Hepatic stellate cell (primary cell): ENCODE results near the gene GMIP.
"Not testable (repeated sequence)": the region's sequence is repeated elsewhere in the genome, so short reads cannot be mapped to it uniquely, and the experiment has no call there.

Experiments used
- DNase-seq: peaks from one replicate; pipeline ENCODE4 v3.0.0; 2011; ENCODE audit warnings: low spot score

The GMIP gene, protein sequence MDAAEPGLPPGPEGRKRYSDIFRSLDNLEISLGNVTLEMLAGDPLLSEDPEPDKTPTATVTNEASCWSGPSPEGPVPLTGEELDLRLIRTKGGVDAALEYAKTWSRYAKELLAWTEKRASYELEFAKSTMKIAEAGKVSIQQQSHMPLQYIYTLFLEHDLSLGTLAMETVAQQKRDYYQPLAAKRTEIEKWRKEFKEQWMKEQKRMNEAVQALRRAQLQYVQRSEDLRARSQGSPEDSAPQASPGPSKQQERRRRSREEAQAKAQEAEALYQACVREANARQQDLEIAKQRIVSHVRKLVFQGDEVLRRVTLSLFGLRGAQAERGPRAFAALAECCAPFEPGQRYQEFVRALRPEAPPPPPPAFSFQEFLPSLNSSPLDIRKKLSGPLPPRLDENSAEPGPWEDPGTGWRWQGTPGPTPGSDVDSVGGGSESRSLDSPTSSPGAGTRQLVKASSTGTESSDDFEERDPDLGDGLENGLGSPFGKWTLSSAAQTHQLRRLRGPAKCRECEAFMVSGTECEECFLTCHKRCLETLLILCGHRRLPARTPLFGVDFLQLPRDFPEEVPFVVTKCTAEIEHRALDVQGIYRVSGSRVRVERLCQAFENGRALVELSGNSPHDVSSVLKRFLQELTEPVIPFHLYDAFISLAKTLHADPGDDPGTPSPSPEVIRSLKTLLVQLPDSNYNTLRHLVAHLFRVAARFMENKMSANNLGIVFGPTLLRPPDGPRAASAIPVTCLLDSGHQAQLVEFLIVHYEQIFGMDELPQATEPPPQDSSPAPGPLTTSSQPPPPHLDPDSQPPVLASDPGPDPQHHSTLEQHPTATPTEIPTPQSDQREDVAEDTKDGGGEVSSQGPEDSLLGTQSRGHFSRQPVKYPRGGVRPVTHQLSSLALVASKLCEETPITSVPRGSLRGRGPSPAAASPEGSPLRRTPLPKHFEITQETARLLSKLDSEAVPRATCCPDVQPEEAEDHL

DNA sequence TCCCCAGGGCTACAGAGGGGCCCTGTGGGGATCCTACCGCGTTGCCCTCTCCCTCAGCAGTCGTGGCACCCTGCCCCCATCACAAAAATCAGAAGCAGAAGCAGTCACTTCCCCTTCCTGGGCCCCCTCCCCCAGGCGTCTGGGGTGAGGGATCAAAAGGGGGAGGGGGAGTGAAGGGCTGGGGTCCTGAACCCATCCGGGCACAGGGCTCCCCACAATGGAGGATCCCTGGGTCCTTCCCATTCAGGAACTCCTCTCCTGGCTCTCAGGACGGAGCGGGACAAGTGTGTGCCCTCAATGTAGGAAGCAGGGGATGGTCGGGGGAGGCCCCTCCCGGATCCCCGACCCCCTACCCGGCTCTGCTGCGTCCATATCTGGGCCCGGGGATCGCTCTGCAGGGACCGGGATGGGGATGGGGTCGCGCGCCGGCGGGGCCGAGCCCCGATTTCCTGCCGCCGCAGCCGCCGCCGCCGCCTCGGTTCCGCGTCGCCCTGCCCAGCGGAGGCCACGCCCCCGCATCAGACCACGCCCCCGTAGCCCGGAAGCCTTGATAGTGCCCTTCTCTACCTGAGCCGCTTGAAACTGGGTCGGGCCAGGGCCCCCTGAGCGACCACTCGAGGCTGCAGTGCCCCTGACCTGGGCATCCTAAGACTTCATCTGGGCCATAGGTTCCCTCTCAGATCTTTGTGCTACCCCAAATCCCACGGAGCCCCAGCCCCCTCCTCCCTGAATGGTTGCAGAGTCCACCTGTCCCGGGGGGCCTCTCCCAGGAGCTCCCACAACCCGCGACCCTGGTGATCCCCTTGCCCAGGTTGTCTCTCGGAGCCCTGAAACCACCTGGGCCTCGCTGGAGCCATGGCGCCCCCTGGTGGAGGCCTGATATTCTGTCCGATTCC lies at the start of gene GMIP:
TSS of gene GMIP (minus strand) at position 500 of the 896 bp plus-strand sequence. CDS start at position 372, 128 bp downstream.
- peak; percentile 83 for DNase-seq

DNA sequence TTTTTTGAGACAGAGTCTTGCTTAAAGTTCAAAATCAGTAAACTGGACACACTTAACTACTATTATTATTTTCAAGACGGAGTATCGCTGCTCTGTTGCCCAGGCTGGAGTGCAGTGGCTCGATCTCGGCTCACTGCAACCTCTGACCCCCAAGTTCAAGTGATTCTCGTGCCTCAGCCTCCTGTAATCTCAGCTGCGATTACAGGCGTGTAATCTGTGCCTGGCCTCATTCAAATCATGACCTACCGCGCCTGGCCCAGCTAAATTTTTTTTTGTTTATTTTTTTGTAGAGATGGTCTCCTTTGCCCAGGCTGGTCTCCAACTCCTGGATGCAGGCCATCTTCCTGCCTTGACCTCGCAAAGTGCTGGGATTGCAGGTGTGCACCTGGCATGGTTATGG lies 48.2 kb upstream of the GMIP start:
- DNase-seq: no peak

DNA sequence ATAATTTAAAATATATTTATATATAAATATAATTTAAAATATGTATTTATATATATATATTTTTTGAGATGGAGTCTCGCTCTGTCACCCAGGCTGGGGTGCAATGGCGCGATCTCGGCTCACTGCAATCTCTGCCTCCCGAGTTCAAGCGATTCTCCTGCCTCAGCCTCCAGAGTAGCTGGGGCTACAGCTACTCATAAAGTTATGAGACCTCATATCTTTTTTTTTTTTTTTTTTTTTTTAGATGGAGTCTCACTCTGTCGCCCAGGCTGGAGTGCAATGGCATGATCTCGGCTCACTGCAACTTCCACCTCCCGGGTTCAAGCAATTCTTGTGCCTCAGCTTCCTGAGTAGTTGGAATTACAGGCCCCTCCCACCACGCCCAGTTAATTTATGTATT lies 45.6 kb upstream of the GMIP start:
- not testable (repeated sequence) for DNase-seq

DNA sequence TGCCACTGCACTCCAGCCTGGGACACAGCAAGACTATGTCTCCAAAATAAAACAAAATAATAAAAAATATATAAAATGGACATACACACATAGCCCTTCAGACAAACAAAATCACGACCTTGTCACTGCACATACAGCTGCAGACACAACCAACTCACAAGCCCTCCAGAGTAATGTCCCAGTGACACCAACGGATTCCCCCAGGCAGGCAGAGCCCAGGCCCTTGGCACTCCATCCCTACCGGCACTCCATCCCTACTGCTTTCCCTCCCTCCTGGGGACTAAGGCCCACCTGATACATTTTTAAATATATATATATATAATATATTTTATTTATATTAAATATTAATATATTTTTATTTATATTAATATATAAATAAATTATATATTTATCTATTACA lies 43.6 kb upstream of the GMIP start:
- no peak for DNase-seq

DNA sequence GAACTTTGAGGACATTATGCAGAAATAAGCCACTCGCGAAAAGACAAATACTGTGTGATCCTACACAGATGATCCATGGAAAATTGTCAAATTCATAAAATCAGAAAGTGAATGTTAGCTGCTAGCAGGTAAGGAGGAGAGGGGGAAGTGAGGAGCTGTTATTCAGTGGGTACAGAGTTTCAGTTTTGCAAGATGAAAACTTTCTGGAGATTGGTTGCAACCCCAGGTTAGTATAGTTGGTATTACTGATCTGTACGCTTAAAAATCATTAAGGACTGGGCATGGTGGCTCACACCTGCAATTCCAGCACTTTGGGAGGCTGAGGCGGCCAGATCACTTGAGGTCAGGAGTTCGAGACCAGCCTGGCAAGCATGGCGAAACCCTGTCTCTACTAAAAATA lies 43.1 kb upstream of the GMIP start:
- no peak for DNase-seq

DNA sequence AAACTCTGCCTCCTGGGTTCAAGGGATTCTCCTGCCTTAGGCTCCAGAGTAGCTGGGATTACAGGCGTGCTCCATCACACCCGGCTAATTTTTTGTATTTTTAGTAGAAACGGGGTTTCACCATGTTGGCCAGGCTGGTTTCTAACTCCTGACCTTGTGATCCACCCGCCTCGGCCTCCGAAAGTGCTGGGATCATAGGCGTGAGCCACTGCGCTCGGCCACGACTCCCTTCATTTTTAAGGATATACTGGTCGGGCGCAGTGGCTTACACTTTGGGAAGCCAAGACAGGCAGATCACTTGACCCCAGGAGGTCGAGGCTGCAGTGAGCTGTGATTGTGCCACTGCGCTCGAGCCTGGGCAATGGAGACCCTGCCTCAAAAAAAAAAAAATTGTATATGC lies 42.7 kb upstream of the GMIP start:
- not testable (repeated sequence) for DNase-seq

DNA sequence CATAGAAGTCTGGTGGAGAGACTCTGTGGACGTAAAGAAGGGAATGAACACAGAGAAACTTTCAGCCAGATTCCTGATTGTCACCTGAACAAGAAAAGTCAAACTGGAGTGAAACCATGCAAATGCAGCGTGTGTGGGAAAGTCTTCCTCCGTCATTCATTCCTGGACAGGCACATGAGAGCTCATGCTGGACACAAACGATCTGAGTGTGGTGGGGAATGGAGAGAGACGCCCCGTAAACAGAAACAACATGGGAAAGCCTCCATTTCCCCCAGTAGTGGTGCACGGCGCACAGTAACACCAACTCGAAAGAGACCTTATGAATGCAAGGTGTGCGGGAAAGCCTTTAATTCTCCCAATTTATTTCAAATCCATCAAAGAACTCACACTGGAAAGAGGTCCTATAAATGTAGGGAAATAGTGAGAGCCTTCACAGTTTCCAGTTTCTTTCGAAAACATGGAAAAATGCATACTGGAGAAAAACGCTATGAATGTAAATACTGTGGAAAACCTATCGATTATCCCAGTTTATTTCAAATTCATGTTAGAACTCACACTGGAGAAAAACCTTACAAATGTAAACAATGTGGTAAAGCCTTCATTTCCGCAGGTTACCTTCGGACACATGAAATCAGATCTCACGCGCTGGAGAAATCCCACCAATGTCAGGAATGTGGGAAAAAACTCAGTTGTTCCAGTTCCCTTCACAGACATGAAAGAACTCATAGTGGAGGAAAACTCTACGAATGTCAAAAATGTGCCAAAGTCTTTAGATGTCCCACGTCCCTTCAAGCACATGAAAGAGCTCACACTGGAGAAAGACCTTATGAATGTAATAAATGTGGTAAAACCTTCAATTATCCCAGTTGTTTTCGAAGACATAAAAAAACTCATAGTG lies 36.0 kb upstream of the GMIP start:
- no peak for DNase-seq

DNA sequence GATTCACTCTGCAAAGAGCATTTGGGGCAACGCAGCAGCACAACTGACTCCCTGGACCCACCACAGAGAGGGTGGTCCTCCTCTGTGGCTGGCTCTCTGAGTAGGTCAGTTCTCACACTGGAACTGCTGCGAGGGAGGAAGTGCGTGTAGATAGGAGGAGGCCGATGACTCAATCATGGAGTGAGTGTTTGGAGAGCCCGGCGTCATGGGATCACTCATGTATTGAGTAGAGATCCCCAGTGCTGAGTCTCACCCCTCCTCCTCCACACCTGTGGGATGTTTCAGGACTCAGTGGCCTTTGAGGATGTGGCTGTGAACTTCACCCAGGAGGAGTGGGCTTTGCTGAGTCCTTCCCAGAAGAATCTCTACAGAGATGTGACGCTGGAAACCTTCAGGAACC lies 34.1 kb upstream of the GMIP start:
- no peak for DNase-seq

DNA sequence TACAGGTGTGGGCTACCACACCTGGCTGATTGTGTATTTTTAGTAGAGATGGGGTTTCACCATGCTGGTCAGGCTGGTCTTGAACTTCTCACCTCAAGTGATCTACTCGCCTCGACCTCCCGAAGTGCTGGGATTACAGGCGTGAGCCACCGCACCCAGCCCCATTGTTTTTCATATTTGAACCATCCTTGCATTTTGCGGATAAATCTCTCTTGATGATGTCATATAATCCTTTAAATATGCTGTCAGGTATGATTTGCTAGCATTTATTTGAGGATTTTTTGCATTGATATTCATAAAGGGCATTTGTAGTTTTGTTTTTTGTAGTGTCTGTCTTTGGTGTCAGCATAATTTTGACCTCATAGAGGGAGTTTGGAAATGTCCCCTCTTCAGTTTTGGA lies 30.9 kb upstream of the GMIP start:
- no peak for DNase-seq

DNA sequence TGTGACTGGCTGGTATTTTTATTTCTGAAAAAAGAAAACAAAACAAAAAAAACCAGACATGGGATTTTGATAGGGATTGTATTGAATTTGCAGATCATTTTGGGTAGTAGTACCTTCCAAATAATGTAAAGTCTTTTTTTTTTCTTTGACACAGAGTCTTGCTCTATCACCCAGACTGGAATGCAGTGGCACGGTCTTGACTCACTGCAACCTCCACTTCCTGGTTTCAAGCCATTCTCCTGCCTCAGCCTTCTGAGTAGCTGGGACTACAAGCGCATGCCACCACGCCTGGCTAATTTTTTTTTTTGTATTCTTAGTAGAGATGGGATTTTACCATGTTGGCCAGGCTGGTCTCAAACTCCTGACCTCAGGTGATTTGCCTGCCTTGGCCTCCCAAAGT lies 29.4 kb upstream of the GMIP start:
- no peak for DNase-seq

DNA sequence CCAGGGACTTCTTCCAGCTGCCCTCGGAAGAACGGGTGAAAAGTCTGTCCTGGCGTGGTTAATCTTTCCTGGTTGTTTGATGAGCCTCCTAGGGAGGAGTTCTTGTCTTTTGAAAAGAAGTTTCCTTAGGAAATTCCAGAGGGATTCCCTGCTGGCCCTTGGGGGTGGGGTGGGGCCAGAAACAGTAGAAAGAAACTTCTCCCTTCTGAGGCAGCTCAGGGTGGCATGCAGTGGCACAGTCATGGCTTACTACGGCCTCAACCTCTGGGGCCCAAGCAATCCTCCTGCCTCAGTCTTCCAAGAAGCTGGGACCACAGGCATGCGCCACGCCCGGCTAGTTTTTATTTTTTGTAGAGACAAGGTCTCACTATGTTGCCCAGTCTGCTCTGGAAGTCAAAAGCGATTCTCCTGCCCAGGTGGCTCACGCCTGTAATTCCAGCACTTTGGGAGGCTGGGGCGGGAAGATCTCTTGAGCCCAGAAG lies 26.7 kb upstream of the GMIP start:
- DNase-seq: peak; percentile 13

DNA sequence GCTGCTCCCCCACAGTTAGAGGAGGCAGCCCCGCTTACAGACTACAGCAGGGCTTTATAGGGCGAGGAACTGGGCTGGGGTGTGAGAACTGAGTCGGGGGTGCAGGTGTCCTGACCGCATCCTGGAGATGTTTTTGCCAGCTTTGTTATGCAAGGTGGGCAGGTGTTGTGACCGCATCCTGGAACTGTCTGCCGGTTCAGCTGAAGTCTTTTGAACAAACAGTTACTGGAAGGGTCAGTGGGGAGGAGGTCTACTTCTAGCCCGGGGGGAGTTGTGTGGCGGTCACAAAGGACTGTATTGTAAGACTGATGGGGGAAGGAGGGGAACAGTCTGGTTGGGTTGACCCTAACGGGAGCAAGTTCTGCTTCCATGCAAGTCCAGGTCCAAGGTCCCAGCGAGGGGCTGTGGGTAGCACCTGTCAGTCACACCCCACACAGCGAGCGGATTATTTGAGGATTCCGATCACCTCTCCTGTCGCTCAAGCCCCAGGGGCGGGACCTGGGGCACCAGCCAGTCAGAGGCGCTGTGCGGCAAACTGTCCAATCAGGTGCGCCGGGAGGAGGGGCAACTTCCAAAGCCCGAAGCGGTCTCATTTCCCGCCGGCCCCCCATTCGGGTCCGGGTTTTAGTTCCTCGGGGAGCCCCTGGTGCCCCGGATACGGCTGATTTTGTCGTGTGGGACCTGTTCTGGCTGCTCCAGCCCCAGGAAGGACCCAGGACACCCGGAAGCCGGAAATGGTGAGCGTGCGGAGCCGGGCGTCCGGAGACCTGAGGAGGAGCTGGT lies 25.0 kb upstream of the GMIP start, which contains the start of gene ZNF101:
TSS of gene ZNF101 (plus strand) at position 610 of the 783 bp plus-strand sequence. CDS start at position 735, 125 bp downstream.
- DNase-seq: peak; percentile 96

DNA sequence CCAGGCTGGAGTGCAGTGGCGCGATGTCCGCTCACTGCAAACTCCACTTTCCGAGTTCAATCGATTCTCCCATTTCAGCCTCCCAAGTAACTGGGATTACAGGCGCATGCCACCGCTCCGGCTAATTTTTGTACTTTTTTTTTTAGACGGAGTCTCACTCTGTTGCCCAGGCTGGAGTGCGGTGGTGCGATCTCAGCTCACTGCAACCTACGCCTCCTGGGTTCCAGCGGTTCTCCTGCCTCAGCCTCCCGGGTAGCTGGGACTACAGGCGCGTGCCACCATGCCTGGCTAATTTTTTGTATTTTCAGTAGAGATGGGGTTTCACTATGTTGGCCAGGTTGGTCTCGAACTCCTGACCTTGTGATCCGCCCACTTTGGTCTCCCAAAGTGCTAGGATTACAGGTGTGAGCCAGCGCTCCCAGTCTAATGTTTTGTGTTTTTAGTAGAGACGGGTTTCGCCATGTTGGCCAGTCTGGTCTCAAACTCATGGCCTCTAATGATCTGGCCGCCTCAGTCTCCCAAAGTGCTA lies 22.0 kb upstream of the GMIP start:
- DNase-seq: not testable (repeated sequence)

DNA sequence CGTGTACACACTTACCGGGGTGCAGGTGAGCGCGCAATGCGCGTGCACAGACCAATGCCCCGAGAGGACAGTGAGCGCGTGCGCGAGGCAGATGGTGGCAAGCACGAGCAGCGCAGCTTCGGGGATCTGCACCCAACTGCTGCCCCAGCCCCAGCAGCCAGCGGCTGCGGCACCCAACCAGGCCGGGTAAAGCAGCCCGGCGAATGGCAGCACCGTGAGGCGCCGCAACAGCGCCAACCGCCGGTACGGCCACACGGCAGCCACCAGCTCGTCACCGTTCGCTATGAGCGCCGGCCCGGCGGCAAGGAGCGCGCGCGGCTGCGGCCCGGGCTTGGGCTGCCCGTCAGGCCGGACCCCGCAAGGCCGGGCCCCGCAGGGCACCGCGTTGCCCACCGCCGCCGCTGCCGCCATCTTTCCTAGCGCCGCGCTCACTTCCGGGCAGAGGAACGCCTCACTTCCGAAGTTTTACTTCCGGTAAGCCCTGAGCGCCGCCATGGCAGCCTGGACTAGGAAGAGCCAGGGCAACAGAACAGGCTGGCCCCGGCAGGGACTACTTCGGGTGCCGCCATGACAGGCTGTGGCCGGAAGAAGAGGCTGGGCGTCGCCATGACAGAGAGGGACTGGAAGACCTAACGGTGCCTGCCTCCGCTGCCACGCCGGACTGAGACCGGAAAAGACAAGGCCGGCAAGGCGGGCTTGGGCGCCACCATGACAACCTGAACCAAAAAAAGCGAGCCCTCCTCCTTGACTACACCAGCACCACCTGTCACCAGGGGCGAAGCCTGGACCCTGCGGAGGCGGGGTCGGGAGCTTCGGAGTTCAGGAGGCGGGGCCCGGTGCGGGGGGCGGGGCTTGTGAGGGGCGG lies 20.0 kb upstream of the GMIP start, which contains the start of gene ATP13A1:
TSS of gene ATP13A1 (minus strand) at position 421 of the 865 bp plus-strand sequence. CDS start at position 411, 10 bp downstream.
- peak; percentile 94 for DNase-seq

DNA sequence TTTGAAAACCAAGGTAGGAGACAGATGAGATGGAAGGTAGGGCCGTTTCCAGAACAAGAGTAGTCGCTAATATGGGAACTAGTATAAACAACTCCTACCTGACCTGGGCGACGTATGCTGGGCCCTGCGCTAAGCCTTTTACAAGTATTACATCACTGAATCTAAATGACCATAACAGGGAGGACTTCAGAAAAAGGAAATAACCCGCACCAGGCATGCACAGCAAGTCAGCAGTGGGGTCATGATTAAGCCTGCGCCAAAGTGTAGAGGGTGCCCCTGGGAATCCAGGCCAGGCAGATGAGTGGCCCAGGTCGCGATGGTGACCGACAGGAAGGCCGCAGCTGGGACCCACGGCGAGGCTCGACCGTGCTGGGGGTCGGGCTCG lies 19.4 kb upstream of the GMIP start:
- peak; percentile 29 for DNase-seq

DNA sequence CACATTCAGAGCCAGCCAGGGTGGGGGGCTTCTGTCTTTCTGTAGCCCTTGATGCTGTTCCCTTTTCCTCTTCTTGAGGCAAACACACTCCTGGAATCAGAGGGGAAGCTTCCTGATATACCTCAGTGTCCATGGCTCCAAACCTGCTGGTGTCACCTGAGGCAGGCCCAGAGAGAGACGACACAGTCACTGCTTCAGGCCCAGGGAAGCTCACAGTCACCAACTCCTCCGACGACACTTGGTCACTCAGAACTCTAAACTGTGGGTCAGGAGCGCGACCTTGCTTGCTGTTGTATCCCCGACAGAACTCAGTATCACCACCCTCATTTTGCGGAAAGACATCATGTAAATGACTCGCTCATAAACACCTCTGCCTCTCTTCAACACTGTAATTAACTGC lies 18.9 kb upstream of the GMIP start:
- no peak for DNase-seq

DNA sequence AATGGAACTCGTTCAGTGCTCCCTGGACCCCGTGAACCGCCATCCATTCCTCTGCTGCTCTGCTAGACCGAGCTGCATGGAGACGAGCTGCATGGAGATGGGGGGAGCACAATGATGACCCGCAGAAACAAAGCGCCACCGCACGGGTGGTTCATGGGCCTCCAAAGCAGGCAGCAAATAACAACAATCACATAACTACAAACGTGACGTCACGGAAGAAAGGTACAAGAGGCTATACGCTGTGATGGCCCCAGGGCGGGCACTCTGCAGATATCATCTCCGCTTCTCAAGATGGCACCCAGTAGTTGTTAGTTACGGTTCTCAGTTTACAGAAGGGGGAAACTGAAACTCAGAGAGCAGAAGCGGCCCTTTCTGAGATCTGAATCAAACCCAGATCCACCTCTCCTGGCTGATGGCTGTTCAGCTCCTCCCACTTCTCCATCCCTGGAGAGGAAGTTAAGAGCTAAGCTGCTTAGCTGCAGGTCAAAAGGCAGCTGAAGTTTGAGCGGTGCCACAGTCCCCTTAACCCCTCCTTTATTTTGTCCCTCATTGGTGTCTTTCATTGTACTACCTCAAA lies 18.3 kb upstream of the GMIP start:
- DNase-seq: peak; percentile 14

DNA sequence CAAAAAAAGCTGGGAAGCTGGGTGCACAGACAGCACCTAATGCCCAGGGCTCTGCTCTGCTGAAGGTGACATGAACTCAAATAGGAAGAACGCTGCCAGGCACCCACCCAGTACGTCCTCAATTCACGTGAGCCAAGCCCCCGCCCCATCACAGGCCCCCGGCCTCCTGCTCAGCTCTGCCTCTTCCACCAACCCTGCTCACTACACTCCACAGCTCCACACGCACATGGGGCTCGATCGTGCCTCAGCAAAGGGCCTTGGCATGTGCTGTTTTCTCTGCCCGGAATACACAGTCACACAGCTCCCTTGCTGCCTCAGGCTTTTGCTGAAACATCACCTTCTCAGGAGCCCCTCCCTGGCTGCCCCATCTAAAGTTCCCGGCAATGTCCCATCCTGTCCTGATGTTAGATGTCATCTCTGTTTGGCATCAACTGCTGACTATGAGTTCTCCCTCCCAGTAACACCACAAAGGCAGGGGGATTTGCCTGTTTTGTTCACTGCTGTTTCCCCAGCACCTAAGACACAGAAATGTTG lies 17.8 kb upstream of the GMIP start:
- no peak for DNase-seq
